Measurements from ENCODE around the gene PPP1R14C.
"Not testable (repeated sequence)": the region's sequence is repeated elsewhere in the genome, so short reads cannot be mapped to it uniquely, and the experiment has no call there.

Gene PPP1R14C

DNA sequence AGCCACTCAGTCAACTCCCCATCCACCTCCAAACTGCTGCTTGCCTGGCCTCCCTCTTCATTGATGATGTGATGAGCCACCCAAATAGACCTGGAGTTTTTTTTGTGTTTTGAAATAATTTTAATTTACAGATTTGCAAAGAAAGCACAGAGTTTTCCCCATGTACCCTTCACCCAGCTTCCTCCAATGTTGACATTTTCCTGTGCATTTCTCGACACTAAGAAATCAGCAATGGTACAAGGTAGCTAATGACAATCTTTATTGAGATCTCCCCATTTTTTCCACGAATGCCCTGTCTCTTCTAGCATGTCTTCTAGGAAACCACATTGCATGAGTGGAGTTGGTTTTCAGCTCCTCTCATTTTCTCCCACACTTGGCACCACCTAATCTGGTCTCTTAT lies 30.1 kb downstream of the PPP1R14C start:
- no peak for DNase-seq

DNA sequence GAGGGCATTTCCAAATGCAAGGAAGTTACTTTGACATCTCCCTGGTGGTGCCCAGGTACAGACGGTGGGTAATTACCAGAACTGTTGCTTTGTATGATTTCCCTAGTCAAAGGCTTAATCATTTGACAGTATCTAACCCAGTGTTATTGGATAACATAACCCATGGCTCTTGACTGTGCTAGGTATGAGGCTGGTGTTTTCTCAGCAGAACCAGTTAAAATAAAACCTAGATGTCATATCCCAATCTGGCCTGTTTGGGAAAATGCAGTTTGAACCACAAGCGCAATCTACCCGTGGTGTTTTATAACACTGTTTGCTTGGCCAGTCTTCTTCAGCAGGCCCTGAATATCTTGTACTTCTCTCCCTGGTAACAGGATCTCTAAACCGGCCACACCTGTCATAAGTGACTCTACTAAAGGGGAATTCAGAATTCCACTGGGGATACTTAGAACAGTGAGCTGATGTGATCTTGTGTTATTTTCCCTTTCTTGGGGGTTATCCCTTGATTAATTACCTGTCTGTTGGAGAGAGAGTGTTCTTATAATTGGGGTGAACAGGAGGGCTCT lies 32.8 kb downstream of the PPP1R14C start:
- no peak for DNase-seq

DNA sequence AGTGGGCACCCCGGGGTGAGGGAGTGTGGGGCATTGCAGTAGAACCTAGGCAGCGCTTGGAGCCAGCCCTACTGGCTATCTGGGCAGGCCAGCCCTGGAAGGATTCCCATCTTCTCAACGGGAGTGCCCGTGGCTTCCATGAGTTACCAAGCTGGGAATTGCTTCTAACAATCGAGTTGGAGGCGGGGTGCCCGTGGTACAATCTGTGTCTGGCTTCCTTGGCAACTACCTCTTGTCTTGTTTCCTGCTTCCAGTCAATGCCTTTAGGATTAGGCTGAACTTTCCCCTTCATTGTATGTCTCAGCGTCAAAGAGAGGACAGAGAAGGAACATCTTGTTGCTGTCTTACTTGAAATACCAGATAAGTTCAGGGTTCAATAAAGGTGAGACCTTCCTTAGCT lies 33.3 kb downstream of the PPP1R14C start:
- no peak for DNase-seq

DNA sequence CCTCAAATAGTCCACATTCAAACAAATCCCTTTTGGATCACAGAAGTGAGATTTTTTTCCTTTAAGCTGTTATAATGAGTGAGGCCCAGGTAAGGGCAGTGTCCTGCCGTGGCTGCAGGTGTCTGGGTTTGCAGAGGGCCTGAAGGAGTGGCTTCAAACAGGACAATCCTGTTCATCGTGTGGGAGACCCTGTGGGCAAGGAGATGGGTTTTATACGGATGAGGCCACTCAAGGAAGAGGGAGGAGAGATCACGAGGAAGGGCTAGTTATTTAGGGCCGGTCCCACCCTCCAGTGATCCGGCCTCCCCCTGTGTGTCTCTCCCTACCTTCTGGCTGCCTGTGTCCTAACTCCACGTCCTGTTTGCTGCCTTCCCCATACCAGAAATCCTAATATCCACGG lies 33.8 kb downstream of the PPP1R14C start:
- DNase-seq = no peak

DNA sequence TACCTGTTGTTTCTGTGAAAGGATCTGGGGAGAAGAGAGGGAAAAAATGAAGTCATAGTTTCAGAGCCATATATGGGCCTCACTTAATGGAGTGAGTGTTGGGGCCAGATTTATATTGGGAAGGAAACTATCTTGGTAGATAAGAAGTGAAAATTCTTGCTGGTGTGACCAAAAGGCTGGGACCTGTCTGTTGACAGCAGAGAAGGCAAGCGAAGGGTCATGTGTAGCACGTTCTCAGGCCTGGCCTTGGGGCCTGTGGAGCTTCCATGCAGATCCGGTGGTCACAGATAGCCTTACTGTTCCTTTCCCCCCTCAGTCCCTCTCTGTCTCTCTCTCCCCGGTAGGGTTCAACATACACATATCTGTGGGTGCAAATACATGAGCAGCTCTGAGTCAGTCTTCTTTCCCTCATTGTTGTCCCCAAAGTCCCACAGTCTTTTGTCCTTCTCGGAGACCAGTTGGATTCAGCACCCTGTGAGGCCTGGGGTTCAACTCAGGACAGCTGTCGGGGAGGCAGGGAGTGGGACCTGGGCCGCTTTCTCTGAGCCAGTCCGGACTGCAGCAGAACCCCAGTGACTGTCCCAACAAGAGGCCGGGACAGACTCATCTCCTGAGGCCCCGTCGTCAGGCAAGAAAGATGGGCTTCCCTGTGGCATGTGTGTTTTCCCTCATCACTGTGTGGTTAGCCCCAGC lies 34.6 kb downstream of the PPP1R14C start:
- no peak for DNase-seq

DNA sequence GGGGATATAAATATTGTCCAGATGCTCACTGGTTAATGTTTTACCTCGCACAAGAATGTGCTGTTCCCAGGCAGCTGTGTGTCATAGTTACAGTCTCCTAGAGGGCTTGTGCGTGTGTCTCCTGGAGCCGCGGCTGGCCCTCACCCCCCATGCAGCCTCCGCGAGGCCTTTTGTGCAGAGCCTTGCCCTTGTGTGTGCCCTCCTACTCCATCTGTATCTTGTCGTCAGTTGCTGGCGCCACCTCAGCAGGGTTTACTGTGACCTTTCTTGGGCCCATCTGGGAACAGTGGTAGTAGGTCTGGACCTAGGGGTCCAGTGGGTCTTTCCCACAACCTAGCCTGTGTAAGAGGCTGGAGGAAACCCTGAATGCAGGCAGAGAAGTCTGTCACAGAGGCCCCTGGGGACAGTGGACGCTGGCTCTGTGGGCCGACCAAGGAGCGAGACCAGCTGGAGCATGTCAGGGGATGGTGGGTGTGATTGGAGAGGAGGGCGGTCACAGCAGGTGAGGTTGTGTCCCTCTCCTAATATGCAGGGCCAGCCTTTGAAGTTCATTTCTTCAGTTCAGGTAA lies 35.2 kb downstream of the PPP1R14C start:
- no peak for DNase-seq

DNA sequence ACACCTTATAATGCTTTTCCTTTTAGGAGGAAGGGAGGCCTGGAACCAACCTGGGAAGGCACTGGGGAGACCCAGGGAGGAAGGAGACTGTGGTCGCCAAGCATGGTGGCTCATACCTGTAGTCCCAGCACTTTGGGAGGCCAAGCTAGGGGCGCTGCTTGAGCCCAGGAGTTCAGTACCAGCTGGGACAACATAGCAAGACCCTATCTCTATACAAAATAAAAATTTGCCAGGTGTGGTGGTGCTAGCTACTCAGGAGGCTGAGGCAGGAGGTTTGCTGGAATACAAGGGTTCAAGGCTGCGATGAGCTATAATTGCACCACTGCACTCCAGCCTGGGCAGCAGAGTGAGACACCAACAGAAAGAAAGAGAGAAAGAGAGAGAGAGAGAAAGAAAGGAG lies 36.2 kb downstream of the PPP1R14C start:
- DNase-seq = no peak

DNA sequence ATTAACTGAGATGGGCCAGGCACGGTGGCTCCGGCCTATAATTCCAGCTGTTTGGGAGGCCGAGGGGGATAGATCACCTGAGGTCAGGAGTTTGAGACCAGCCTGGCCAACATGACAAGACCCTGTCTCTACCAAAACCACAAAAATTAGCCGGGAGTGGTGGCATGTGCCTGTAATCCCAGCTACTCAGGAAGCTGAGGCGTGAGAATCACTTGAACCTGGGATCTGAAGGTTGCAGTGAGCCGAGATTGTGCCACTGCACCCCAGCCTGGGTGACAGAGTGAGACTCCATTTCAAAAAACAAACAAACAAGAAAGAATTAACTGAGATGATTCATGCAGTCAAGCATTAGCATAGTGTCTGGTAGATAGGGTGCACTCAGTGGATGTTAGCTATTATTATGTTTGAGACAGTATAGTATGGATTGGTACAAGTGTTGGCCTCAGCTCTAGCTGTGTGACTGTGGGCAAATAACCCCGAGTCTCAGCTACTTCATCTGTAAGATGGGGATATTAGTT lies 37.1 kb downstream of the PPP1R14C start:
- not testable (repeated sequence) for DNase-seq

DNA sequence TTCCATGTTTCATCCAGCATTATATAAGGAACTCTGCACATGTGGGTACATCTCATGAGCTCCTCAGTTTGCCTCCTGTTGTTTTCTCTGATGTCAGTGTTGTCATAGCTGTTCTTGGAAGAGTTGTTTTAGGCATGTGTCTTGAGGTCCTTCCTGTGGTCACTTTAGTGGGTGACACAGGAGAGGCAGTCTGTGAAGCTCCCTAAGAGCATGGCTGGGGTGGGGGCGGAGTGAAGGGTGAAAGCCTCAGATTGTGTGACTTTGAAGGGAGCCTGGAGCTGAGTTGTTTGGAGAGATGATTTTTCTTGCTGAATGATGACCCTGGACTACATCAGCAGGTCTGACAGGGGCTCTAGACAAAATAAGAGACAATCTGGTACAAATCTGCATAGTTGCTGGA lies 37.7 kb downstream of the PPP1R14C start:
- no peak for DNase-seq

DNA sequence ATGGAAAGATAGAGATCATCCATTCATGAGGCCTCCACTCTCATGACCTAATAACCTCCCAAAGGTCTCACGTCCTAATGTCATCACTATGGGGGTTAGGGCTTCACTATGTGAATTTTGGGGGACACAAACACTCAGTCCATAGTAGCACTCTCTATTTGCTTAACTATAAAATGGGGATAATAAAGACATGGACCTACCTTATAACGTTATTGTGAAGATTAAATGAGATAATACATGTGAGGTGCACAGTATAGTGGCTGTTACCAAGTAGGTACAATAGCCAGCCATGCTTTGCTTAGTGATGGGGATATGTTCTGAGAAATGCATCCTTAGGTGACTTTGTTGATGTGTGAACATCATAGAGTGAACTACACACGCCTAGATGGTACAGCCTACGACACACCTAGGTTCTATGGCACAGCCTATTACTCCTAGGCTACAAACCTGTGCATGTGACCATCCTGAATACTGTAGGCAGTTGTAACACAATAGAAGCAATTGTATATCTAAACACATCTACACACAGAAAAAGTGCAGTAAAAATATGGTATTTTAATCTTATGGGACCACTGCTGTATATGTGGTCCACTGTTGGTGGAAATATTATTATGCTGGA lies 39.7 kb downstream of the PPP1R14C start:
- DNase-seq = no peak

GRCh38 chr6:150183105-150183504 lies 40.3 kb downstream of the PPP1R14C start:
- no peak for DNase-seq

GRCh38 chr6:150183966-150184365 lies 41.1 kb downstream of the PPP1R14C start:
- DNase-seq = no peak

DNA sequence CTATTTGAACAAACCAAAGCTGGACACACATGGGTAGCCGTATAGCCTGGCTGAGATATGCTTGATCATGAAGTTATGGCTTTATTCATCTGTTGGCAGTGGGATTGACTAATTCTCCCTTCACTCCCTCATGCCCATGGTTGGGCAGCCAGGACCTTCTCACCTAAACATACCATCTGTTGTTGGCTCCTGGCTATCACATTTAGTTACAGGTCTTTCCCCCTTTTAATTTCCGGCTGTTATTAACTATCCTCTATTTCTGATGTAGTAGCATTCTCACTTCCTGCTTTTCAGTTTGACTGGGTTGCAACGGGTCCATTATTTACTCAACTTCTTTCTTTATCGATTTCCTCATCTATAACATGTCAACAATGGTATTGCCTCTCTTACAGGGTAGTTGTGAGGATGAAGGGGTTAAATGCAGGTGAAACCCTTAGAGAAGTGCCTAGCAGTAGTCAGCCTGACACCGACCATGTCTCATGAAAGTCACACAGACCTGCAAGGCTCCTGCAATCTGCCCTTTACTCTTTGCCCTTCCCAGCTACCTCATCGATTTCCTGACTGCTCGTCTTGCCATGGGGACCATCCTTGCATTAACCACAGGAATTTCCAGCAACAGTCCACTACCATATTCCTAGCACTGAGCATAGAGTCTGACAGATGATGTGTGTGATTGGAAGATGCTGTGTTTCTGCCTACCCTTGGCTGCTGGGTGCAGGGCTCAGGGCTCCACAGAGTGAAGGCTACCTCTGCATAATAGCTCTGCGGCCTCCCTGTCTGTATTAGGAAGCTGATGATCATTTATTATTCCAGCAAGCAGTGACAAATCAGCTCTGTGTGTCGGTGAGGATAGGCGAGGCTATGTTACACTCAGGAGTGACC lies 42.2 kb downstream of the PPP1R14C start:
- DNase-seq = no peak

DNA sequence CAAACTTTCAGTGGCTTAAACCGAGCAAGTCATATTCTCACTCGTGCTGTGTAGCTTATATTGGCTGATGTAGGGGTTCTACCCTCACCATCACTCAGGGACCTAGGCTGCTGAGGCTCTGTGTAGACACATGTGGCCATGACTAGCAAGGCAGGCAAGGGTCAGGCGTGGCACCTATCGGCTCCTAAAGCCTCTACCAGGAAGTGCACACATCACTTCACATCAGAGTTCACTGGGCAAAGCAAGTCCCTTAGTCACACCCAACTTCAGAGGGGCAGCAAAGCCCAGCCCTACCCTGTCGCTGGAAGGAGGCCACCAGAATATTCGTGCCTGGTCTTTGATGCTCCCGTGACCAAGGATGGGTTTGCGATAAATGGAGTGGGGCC lies 42.9 kb downstream of the PPP1R14C start:
- no peak for DNase-seq

- no peak for DNase-seq
Measured at GRCh38 chr6:150186129-150186898, 43.5 kb downstream of the PPP1R14C start.

DNA sequence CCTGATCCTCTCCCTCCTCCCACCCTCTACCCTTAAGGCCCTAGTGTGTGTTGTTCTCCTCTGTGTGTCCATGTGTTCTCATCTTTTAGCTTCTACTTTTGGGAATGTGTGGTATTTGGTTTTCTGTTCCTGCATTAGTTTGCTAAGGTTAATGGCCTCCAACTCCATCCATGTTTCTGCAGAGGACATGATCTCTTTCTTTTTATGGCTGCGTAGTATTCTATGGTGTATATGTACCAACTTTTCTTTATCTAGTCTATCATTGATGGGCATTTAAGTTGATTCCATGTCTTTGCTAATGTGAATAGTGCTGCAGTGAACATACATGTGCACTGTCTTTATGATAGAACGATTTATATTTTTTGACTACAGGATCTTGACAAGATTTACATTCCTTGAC lies 44.6 kb downstream of the PPP1R14C start:
- not testable (repeated sequence) for DNase-seq

DNA sequence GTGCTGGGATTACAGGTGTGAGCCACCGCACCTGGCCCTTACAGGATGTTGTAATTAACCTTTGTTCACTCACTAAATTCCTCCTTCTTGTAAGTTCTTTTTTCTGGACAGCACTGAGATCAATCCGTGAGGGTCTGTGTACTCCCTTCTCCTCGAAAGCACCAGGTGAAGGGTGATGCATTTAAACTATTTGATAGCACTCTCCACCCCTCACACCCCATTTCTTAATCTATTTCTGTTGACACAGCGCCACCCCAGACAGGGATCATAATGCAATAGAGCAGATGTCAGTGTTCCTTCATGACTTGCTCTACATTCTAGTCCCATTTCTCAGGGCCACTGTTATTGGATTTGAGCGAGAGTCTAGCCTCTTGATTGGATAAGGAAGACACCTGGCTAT lies 46.3 kb downstream of the PPP1R14C start:
- no peak for DNase-seq

GRCh38 chr6:150191809-150192208 lies 49.0 kb downstream of the PPP1R14C start:
- no peak for DNase-seq

GRCh38 chr6:150194195-150194594 lies 51.4 kb downstream of the PPP1R14C start:
- no peak for DNase-seq

DNA sequence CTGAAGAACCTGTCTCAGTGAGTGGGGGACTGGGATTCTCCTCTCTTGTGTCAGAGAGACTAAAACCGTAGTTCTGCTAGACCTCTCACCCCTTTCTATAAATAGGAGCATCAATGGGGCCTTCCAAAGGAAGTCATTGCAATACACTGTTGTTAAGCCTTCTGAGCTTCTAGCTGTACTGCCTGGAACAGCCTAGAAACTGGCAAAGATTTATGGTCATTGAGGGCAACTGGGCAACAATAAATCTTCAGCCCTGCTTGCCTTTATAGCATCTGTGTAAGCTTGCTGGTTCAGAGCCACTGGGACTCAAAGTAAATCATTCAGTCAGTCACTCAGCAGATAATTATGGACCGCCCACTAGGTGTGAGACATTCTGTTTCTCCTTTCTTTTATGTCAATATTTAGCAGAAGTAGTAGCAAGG lies 53.2 kb downstream of the PPP1R14C start:
- no peak for DNase-seq

- DNase-seq = no peak
Measured at GRCh38 chr6:150196942-150197745, 54.3 kb downstream of the PPP1R14C start.

All from NCI-H510A (cell line).